T47D (cell line): ENCODE results near the gene MCM3AP.

ENCODE experiments used
- DNase-seq, 2 experiments: peaks; one replicate each; pipeline versions ENCODE4 v3.0.0 to v3.0.0-alpha.2; 2011 to 2012; ENCODE audit warnings: low read depth in 1 of 2, low spot score in 1 of 2
- JUND ChIP-seq: IDR thresholded peaks from 2 replicates; pipeline ENCODE4 v1.6.1; 2012; ENCODE audit warnings: low read depth
- in situ Hi-C: cut with HindIII; loops from 2 replicates; pipeline ENCODE4 v1.10.0; 2016; ENCODE audit warnings: low sequenced_read_pairs, low pct_unique_long_range_greater_than_20kb

Gene MCM3AP

GRCh38 chr21:46223217-46223616 lies 62.2 kb downstream of the MCM3AP start:
- no peak for DNase-seq
- no peak for TF ChIP-seq JUND
- in situ Hi-C loops = no loop called here

- no peak for TF ChIP-seq JUND
- in situ Hi-C loops = no loop called here
Observed at GRCh38 chr21:46222436-46223116, 62.8 kb downstream of the MCM3AP start.

GRCh38 chr21:46221664-46222435 lies 63.6 kb downstream of the MCM3AP start:
- in situ Hi-C loops = no loop called here
- no peak for TF ChIP-seq JUND
- DNase-seq = no peak

More at GRCh38 chr21:46222436-46223116, 62.8 kb downstream of the MCM3AP start:
- no peak for DNase-seq

- in situ Hi-C loops = no loop called here
- no peak for DNase-seq
- TF ChIP-seq JUND = no peak
Observed at GRCh38 chr21:46220847-46221246, 64.6 kb downstream of the MCM3AP start.

- in situ Hi-C loops = no loop called here
- no peak for DNase-seq
- no peak for TF ChIP-seq JUND
Observed at GRCh38 chr21:46220275-46220810, 65.1 kb downstream of the MCM3AP start.

GRCh38 chr21:46219591-46220239 lies 65.7 kb downstream of the MCM3AP start:
- no peak for DNase-seq
- in situ Hi-C loops = no loop called here
- TF ChIP-seq JUND = no peak

- DNase-seq = no peak
- in situ Hi-C loops = no loop called here
- TF ChIP-seq JUND = no peak
Observed at GRCh38 chr21:46218906-46219590, 66.4 kb downstream of the MCM3AP start.

- DNase-seq = no peak
- no peak for TF ChIP-seq JUND
- in situ Hi-C loops = no loop called here
Observed at GRCh38 chr21:46217511-46218196, 67.8 kb downstream of the MCM3AP start.

- DNase-seq = no peak
- TF ChIP-seq JUND = no peak
- in situ Hi-C loops = no loop called here
Observed at GRCh38 chr21:46216132-46216747, 69.2 kb downstream of the MCM3AP start.

- no peak for TF ChIP-seq JUND
- no peak for DNase-seq
- in situ Hi-C loops = no loop called here
Observed at GRCh38 chr21:46215436-46216131, 69.8 kb downstream of the MCM3AP start.
